Hepatocyte (in vitro differentiated cells): Measurements from ENCODE around the gene GRM8. TPM values are rescaled to one million over a fixed set of nuclear protein-coding genes. Genes with fewer than 3 reads are reported as not detected.
A peak's percentile ranks its signal among the peaks of the same experiment; 100 is the strongest.

ENCODE experiments used
- DNase-seq: peaks from one replicate; pipeline ENCODE4 v3.0.0-alpha.2; 2016; ENCODE audit warnings: low spot score
- H2AFZ ChIP-seq: fragments of 200-600 bp; sonication (generic); 2 replicates; pipeline ENCODE4 v1.6.0; 2016; ENCODE audit warnings: antibody characterized with exemption, mild to moderate bottlenecking
- H3K27ac ChIP-seq: fragments of 200-600 bp; sonication (generic); 2 replicates; pipeline ENCODE4 v1.5.1; 2016; ENCODE audit warnings: mild to moderate bottlenecking
- H3K27me3 ChIP-seq: fragments of 200-600 bp; sonication (generic); 2 replicates; pipeline ENCODE4 v1.6.1; 2016
- H3K36me3 ChIP-seq: fragments of 200-600 bp; sonication (generic); replicated peaks from 2 replicates; pipeline ENCODE4 v1.5.1; 2016; ENCODE audit warnings: low read depth; ENCODE audit not compliant: insufficient read depth
- H3K4me1 ChIP-seq: fragments of 200-600 bp; sonication (generic); 2 replicates; pipeline ENCODE4 v1.5.1; 2016; ENCODE audit warnings: mild to moderate bottlenecking, moderate library complexity; ENCODE audit not compliant: insufficient read depth
- H3K4me2 ChIP-seq: fragments of 200-600 bp; sonication (generic); 2 replicates; pipeline ENCODE4 v1.6.0; 2016
- H3K4me3 ChIP-seq: fragments of 200-600 bp; sonication (generic); 2 replicates; pipeline ENCODE4 v1.5.1; 2016; ENCODE audit warnings: mild to moderate bottlenecking
- H3K79me2 ChIP-seq: fragments of 200-600 bp; sonication (generic); 2 replicates; pipeline ENCODE4 v1.6.0; 2017; ENCODE audit warnings: mild to moderate bottlenecking
- H3K9me2 ChIP-seq: fragments of 200-600 bp; sonication (generic); replicated peaks from 2 replicates; pipeline ENCODE4 v1.6.0; 2017; ENCODE audit warnings: mild to moderate bottlenecking; ENCODE audit not compliant: insufficient read depth
- H3K9me3 ChIP-seq: fragments of 200-600 bp; sonication (generic); 2 replicates; pipeline ENCODE4 v1.5.1; 2016; ENCODE audit warnings: low read depth, mild to moderate bottlenecking
- H4K20me1 ChIP-seq: fragments of 200-600 bp; sonication (generic); 2 replicates; pipeline ENCODE4 v1.6.0; 2016; ENCODE audit warnings: mild to moderate bottlenecking; ENCODE audit not compliant: insufficient read depth, poor library complexity, severe bottlenecking
- CTCF ChIP-seq: fragments of 200-600 bp; sonication (generic); IDR thresholded peaks from 2 replicates; pipeline ENCODE4 v1.5.1; 2016; ENCODE audit warnings: antibody characterized with exemption, mild to moderate bottlenecking; ENCODE audit not compliant: poor library complexity
- EZH2 ChIP-seq: fragments of 200-600 bp; sonication (generic); IDR thresholded peaks from 2 replicates; pipeline ENCODE4 v1.6.1; 2016; ENCODE audit warnings: antibody characterized with exemption, mild to moderate bottlenecking, borderline replicate concordance
- EZH2phosphoT487 ChIP-seq: fragments of 200-600 bp; sonication (generic); IDR thresholded peaks from one replicate; pipeline ENCODE4 v1.6.1; 2018; ENCODE audit warnings: antibody characterized with exemption, mild to moderate bottlenecking, low read depth, moderate library complexity; ENCODE audit not compliant: unreplicated experiment, severe bottlenecking
- WGBS: methylation state at CpG from one replicate; pipeline ENCODE4 v1.1.6; 2016; ENCODE audit warnings: low lambda C conversion rate; ENCODE audit errors: missing lambda C conversion rate; 5-methylcytosine and 5-hydroxymethylcytosine counted together
- polyA plus RNA-seq: library from polyadenylated mRNA; unstranded; fragments of >200 nt; fragmentation: Nextera tagmentation; extraction: Ambion mirVana; gene quantifications from 2 replicates; pipeline ENCODE4 v1.2.1, GENCODE V29; 2016
- total RNA-seq: library from RNA; depleted of rRNA; stranded (reverse); fragments of >200 nt; gene quantifications from 2 replicates; pipeline ENCODE4 v1.2.3, GENCODE V29; 2014

GRM8 gene
- total and polyA plus RNA-seq, 2 experiments from 2014 or later: 0.62 to 4.5 TPM

GRCh38 chr7:127287133-127287532, 34.4 kb upstream of the GRM8 start:
- H3K4me1 ChIP-seq: no peaks in the 10 kb centered on the region
- no peak overlapping the region for H3K4me3 ChIP-seq
- TF ChIP-seq EZH2 (no peak), EZH2phosphoT487 (no peak), CTCF (no peak)
- no peaks in the 10 kb centered on the region for H3K27me3 ChIP-seq
- H3K36me3 ChIP-seq: no peaks in the 10 kb centered on the region
- no peak overlapping the region for H3K4me2 ChIP-seq
- no peaks in the 10 kb centered on the region for H3K9me3 ChIP-seq
- no peaks in the 10 kb centered on the region for H3K79me2 ChIP-seq
- no peak overlapping the region for H3K27ac ChIP-seq
- H4K20me1 ChIP-seq: no peaks in the 10 kb centered on the region
- 84% methylated on average over 6 of the region's 6 CpGs for WGBS
- H3K9me2 ChIP-seq: no peaks in the 10 kb centered on the region
- no peak for DNase-seq
- no peak overlapping the region for H2AFZ ChIP-seq

GRCh38 chr7:127270093-127270492, 17.4 kb upstream of the GRM8 start:
- Histone ChIP-seq H3K4me2 (no peak overlapping the region), H3K9me3 (no peaks in the 10 kb centered on the region), H3K79me2 (no peaks in the 10 kb centered on the region), H4K20me1 (no peaks in the 10 kb centered on the region), H3K27me3 (no peaks in the 10 kb centered on the region), H2AFZ (no peak overlapping the region), H3K9me2 (no peaks in the 10 kb centered on the region), H3K27ac (no peak overlapping the region), H3K36me3 (no peaks in the 10 kb centered on the region), H3K4me1 (no peaks in the 10 kb centered on the region), H3K4me3 (no peak overlapping the region)
- DNase-seq: no peak
- TF ChIP-seq EZH2 (no peak), EZH2phosphoT487 (no peak), CTCF (no peak)
- WGBS: 94% methylated on average over 1 of the region's 1 CpG

GRCh38 chr7:127266047-127266446, 13.3 kb upstream of the GRM8 start:
- DNase-seq: no peak
- Histone ChIP-seq H3K27me3 (peaks cover 13% of the 10 kb centered on the region), H3K9me2 (no peaks in the 10 kb centered on the region), H3K4me2 (no peak overlapping the region), H2AFZ (no peak overlapping the region), H3K27ac (no peak overlapping the region), H3K36me3 (no peaks in the 10 kb centered on the region), H3K79me2 (no peaks in the 10 kb centered on the region), H3K9me3 (no peaks in the 10 kb centered on the region), H3K4me3 (no peak overlapping the region), H4K20me1 (no peaks in the 10 kb centered on the region), H3K4me1 (no peaks in the 10 kb centered on the region)
- WGBS: 84% methylated on average over 1 of the region's 1 CpG
- TF ChIP-seq EZH2 (no peak), CTCF (no peak), EZH2phosphoT487 (no peak)

GRCh38 chr7:127264219-127264618, 11.5 kb upstream of the GRM8 start:
- Histone ChIP-seq H3K4me2 (peak overlapping the region; percentile 39), H3K4me3 (no peak overlapping the region), H3K4me1 (no peaks in the 10 kb centered on the region), H3K9me2 (no peaks in the 10 kb centered on the region), H3K27me3 (peaks cover 14% of the 10 kb centered on the region), H2AFZ (no peak overlapping the region), H3K36me3 (no peaks in the 10 kb centered on the region), H3K79me2 (no peaks in the 10 kb centered on the region), H3K9me3 (no peaks in the 10 kb centered on the region), H4K20me1 (no peaks in the 10 kb centered on the region), H3K27ac (no peak overlapping the region)
- WGBS: 60% methylated on average over 3 of the region's 3 CpGs
- TF ChIP-seq EZH2 (no peak), EZH2phosphoT487 (no peak), CTCF (no peak)
- no peak for DNase-seq
